Activated CD4-positive, alpha-beta T cell treated with anti-CD3 and anti-CD28 coated beads for 36 hours (primary cell): ENCODE results near the gene GXYLT2. TPM values are rescaled to one million over a fixed set of nuclear protein-coding genes. Genes with fewer than 3 reads are reported as not detected.

Experiments used
- ATAC-seq: fragments of 200-7000 bp; cut with Tn5 transposase; one replicate; pipeline ENCODE4 v1.10.0; 2021; ENCODE audit warnings: mild to moderate bottlenecking, moderate library complexity
- CTCF ChIA-PET: fragments of 350-600 bp; sonication (Branson Sonifier 250); formaldehyde crosslinking; loops from one replicate; lab custom pipeline; 2021; ENCODE audit warnings: antibody characterized with exemption; lab: Charles Lee
- POLR2A ChIA-PET: fragments of 350-600 bp; sonication (Branson Sonifier 250); formaldehyde crosslinking; loops from one replicate; lab custom pipeline; 2021; ENCODE audit warnings: antibody characterized with exemption, inconsistent platforms; lab: Charles Lee
- DNase-seq: peaks from one replicate; pipeline ENCODE4 v3.0.0-alpha.2; 2020
- H3K27ac Mint-ChIP-seq: one replicate; pipeline ENCODE4 v1.8.0; 2021; ENCODE audit warnings: mixed read lengths
- H3K27me3 Mint-ChIP-seq: one replicate; pipeline ENCODE4 v1.8.0; 2021; ENCODE audit warnings: mixed read lengths
- H3K36me3 Mint-ChIP-seq: one replicate; pipeline ENCODE4 v1.8.0; 2021; ENCODE audit warnings: low read depth, mixed read lengths
- H3K4me1 Mint-ChIP-seq: one replicate; pipeline ENCODE4 v1.8.0; 2021; ENCODE audit warnings: mixed read lengths
- H3K4me3 Mint-ChIP-seq: one replicate; pipeline ENCODE4 v1.8.0; 2021; ENCODE audit warnings: mild to moderate bottlenecking, moderate library complexity, mixed read lengths
- H3K9me3 Mint-ChIP-seq: one replicate; pipeline ENCODE4 v1.8.0; 2021; ENCODE audit warnings: low read depth, mixed read lengths
- intact Hi-C, 2 experiments: fragments of 100-400 bp; cut with DNase I in 1 of 2; cut with micrococcal nuclease in 1 of 2; formaldehyde crosslinking; loops; one replicate each; pipeline versions ENCODE4 v1.14.2 to v1.15.1; 2022 to 2024; cut with DNase I, micrococcal nuclease
- total RNA-seq, 2 experiments: library from RNA; stranded (reverse); gene quantifications; one replicate each; pipeline ENCODE4 v1.2.3, GENCODE V29; 2021

GXYLT2 gene
- total RNA-seq, 2 experiments from 2014 or later = 0.07 TPM; not detected in 1

DNA sequence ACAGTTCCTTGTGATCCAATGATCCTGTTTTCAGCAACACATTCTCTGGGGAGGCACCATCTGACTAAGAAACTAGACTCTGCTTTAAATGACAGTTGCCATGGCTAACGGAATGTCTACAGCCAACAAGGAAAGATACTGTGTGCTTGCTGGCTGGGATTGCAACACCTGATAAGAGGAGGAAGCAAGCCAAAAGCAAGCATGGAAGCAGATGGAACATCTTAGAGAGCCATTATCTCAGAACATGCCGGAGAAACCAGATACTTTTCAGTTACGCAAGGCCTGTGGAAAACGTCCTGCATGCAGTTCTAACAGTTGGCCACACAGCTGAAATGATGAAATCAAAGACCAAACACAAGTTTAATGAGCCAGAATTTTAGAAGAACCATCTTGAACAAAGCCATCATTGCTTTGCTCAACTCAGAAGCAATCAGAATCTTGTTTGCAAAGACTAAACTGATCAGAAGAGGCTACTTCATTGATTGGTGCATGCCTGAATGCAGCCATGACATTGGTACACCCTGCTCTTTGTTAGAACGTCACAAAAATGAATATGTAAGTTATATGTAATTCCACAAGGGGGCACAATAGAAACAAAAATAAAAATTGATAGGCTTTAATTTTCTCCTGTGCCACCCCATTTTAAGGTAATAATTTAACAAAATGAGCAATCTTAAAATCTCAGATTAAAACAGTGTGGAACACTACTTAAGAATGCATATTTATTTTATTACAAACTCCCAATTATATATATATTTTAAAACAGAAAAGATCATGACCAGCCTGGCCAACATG lies 50.8 kb downstream of the GXYLT2 start:
- intact Hi-C loops = loop anchor here (1.0 to 10.0 kb wide), 6 partner anchors 38 to 566 kb away; partner anchors contain the start of gene PPP4R2 (in 1 of the 2)
- Mint-ChIP-seq H3K4me3 (no peak overlapping the region), H3K36me3 (no peaks in the 10 kb centered on the region), H3K27ac (no peak overlapping the region), H3K9me3 (no peaks in the 10 kb centered on the region), H3K4me1 (no peaks in the 10 kb centered on the region), H3K27me3 (no peaks in the 10 kb centered on the region)
- ChIA-PET CTCF (interaction anchor here (0.6 to 10.8 kb wide), 11 partner anchors 9 to 149 kb away, joined by 3 to 163 read pairs (median 4); no protein-coding TSS in a partner anchor), POLR2A (no interaction called here)
- ATAC-seq (peak; percentile 98), DNase-seq (peak; percentile 44)

GRCh38 chr3:72941245-72941644 lies 53.4 kb downstream of the GXYLT2 start:
- Mint-ChIP-seq H3K4me1 (peaks cover 6% of the 10 kb centered on the region), H3K36me3 (no peaks in the 10 kb centered on the region), H3K4me3 (no peak overlapping the region), H3K27me3 (no peaks in the 10 kb centered on the region), H3K27ac (no peak overlapping the region), H3K9me3 (no peaks in the 10 kb centered on the region)
- ATAC-seq (no peak), DNase-seq (no peak)
- ChIA-PET POLR2A (no interaction called here), CTCF (interaction anchor here (1.1 to 10.8 kb wide), 5 partner anchors 10 to 145 kb away, joined by 3 to 163 read pairs (median 4); no protein-coding TSS in a partner anchor)
- intact Hi-C loops = no loop called here

DNA sequence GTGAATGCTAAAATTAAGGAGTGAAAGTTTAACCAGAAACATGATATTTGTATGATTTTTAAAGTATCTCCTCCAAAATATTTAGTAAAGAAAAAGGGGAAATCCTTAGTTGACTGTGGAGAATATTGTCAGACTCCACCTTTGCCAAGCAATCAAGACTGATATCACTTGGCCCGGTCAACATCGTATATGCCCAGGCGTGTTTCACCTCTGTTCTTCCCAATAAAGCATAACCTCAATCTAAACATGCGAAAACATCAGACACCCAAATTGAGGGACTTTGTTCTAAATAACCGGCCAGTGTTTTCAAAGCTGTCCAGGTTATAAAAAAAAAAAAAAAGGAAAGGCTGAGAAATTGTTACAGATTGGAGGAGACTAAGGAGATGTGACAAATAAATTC lies 54.6 kb downstream of the GXYLT2 start:
- DNase-seq = no peak
- CTCF ChIA-PET = interaction anchor here (0.7 to 10.8 kb wide), 3 partner anchors 57 to 128 kb away, joined by 3 to 163 read pairs (median 8); no protein-coding TSS in a partner anchor
- H3K4me3 Mint-ChIP-seq = no peak overlapping the region
- no peaks in the 10 kb centered on the region for H3K9me3 Mint-ChIP-seq
- H3K4me1 Mint-ChIP-seq = peaks cover 6% of the 10 kb centered on the region
- no peaks in the 10 kb centered on the region for H3K36me3 Mint-ChIP-seq
- no peak overlapping the region for H3K27ac Mint-ChIP-seq
- H3K27me3 Mint-ChIP-seq = no peaks in the 10 kb centered on the region
- intact Hi-C loops = no loop called here
- ATAC-seq = no peak
- POLR2A ChIA-PET = interaction anchor here (0.7 kb wide), 1 partner anchor 114 kb away, joined by 4 read pairs; no protein-coding TSS in a partner anchor

DNA sequence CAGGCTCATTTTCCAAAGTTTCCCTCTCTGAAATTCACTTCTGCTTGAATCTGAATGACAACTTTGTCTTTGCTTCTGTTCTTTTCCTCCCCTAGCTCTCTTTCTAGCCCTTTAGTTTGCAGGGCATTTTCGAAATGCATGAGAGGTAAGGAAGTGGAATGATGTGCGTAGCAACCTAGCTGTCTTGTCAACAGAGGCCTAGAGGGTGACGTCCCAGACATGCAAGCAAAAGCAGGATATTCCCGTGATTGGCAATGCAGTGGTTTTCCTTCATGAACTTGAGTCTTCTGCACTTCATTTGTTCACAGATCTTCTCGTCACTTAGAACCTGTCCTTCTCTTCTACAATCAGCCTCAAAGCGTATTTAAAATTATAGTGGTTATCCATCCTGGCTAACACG lies 56.9 kb downstream of the GXYLT2 start:
- ChIA-PET CTCF (interaction anchor here (10.8 kb wide), 1 partner anchor 112 kb away, joined by 163 read pairs; no protein-coding TSS in a partner anchor), POLR2A (no interaction called here)
- no peaks in the 10 kb centered on the region for H3K36me3 Mint-ChIP-seq
- peaks cover 6% of the 10 kb centered on the region for H3K4me1 Mint-ChIP-seq
- H3K27ac Mint-ChIP-seq = no peak overlapping the region
- intact Hi-C loops = no loop called here
- H3K27me3 Mint-ChIP-seq = no peaks in the 10 kb centered on the region
- DNase-seq (no peak), ATAC-seq (no peak)
- H3K4me3 Mint-ChIP-seq = no peak overlapping the region
- no peaks in the 10 kb centered on the region for H3K9me3 Mint-ChIP-seq

DNA sequence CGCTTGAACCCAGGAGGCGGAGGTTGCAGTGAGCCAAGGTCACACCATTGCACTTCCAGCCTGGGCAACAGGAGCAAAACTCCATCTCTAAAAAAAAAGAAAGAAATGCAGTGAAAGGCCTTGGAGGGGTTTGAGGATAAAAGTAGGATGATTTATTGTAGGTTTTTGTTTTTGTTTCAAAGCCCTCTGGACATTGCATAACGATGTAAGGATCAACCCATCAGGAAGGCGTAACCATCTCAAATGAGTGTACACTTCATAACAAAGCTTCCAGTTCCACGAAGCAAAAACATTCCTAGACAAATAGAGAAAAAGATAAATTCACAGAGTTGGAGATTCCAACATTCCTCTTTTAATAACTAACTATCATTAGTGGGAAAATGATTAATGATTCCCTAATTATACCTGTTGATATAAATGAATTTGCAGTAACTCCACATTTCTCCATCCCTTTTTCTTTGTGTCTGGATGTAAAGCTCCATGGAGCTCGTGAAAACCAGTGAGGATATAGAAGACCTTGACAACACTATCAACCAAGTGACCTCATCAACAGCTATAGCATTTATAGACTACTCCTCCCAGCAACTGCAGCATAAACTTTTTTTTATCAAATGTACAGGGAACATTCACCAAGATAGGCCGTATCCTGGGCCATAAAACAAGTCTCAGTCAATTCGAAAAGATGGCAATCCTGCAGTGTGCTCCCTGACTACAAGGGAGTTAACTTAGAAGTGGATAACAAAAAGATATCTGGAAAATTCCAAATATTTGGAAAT lies 60.1 kb downstream of the GXYLT2 start:
- Mint-ChIP-seq H3K4me1 (peaks cover 20% of the 10 kb centered on the region), H3K9me3 (no peaks in the 10 kb centered on the region), H3K4me3 (no peak overlapping the region), H3K36me3 (no peaks in the 10 kb centered on the region), H3K27ac (no peak overlapping the region), H3K27me3 (no peaks in the 10 kb centered on the region)
- POLR2A ChIA-PET = no interaction called here
- ATAC-seq (no peak), DNase-seq (no peak)
- intact Hi-C loops = no loop called here
- CTCF ChIA-PET = interaction anchor here (1.4 to 10.8 kb wide), 2 partner anchors 9 to 108 kb away, joined by 5 to 163 read pairs; no protein-coding TSS in a partner anchor

DNA sequence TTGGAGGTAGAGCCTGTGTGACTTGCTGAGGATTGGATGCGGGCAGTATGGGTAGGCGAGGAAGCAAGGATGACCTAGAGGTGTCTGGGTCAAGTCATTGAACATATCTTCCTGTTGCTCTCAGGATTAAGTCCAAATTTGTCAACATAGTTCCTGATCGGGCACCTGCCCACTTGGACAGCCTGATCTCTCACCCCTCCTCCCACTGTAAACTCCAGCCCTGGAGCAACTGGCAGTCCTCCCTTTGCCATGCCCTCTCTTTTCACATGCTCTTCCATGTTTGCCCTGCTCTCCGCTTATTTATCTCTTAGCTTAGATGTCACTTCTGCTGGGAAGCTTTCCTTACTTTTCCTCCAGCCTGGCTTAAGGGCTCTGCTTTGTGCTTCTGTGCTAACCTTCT lies 61.2 kb downstream of the GXYLT2 start:
- Mint-ChIP-seq H3K36me3 (no peaks in the 10 kb centered on the region), H3K4me1 (peaks cover 20% of the 10 kb centered on the region), H3K27ac (no peak overlapping the region), H3K27me3 (no peaks in the 10 kb centered on the region), H3K9me3 (no peaks in the 10 kb centered on the region), H3K4me3 (no peak overlapping the region)
- ATAC-seq = no peak
- DNase-seq = no peak
- intact Hi-C loops = no loop called here
- POLR2A ChIA-PET = no interaction called here
- CTCF ChIA-PET = interaction anchor here (0.9 kb wide), 1 partner anchor 107 kb away, joined by 5 read pairs; no protein-coding TSS in a partner anchor

DNA sequence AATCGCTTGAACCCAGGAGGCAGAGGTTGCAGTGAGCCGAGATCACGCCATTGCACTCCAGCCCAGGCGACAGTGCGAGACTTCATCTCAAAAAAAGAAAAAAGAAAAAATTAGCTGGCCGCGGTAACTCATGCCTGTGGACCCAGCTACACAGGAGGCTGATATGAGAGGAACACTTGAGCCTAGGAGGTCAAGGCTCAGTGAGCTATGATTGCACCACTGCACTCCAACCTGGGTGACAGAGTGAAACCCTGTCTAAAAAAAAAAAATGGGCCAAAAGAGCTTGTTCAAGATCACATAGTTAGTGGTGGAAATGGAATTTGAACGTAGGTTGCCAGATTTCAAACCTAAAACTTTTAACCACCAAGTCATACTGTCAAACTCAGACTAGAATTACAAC lies 62.5 kb downstream of the GXYLT2 start:
- Mint-ChIP-seq H3K4me1 (peaks cover 18% of the 10 kb centered on the region), H3K36me3 (no peaks in the 10 kb centered on the region)
- POLR2A ChIA-PET = no interaction called here

DNA sequence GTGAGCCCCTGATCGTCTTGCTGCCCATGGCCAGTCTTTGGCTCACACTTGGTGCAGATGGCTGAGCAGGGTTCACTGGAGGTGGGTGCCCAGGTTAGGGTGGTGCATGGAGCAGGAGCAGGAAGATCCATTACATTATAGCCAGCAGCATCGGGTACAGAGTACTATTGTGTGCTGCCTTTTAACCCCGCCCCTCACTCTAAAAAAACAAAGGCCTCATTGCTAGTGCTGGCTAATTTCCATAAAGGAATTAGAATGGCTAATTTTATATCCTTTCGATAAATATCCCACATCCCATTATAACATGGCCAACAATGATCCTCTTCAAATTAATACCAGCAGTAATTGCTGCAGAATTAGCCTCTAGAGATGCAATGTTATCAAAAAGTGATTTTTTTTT lies 63.0 kb downstream of the GXYLT2 start:
- CTCF ChIA-PET = interaction anchor here (1.0 kb wide), 3 partner anchors 60 to 105 kb away, joined by 3 to 5 read pairs (median 3); no protein-coding TSS in a partner anchor
- no peaks in the 10 kb centered on the region for H3K36me3 Mint-ChIP-seq
- DNase-seq = no peak
- intact Hi-C loops = loop anchor here in 1 of 2 experiments (2.0 kb wide), 1 partner anchor 26 kb away; no protein-coding TSS in a partner anchor
- no peak overlapping the region for H3K27ac Mint-ChIP-seq
- peaks cover 14% of the 10 kb centered on the region for H3K4me1 Mint-ChIP-seq
- H3K27me3 Mint-ChIP-seq = no peaks in the 10 kb centered on the region
- POLR2A ChIA-PET = no interaction called here
- no peaks in the 10 kb centered on the region for H3K9me3 Mint-ChIP-seq
- no peak overlapping the region for H3K4me3 Mint-ChIP-seq
- ATAC-seq = no peak

More for the DNA sequence above, 62.5 kb downstream of the GXYLT2 start:
- intact Hi-C loops = loop anchor here in 1 of 2 experiments (2.0 kb wide), 1 partner anchor 26 kb away; no protein-coding TSS in a partner anchor
- ATAC-seq (no peak), DNase-seq (no peak)
- Mint-ChIP-seq H3K27me3 (no peaks in the 10 kb centered on the region), H3K27ac (no peak overlapping the region), H3K4me3 (no peak overlapping the region), H3K9me3 (no peaks in the 10 kb centered on the region)
- CTCF ChIA-PET = interaction anchor here (1.0 kb wide), 3 partner anchors 60 to 106 kb away, joined by 3 to 5 read pairs (median 3); no protein-coding TSS in a partner anchor

DNA sequence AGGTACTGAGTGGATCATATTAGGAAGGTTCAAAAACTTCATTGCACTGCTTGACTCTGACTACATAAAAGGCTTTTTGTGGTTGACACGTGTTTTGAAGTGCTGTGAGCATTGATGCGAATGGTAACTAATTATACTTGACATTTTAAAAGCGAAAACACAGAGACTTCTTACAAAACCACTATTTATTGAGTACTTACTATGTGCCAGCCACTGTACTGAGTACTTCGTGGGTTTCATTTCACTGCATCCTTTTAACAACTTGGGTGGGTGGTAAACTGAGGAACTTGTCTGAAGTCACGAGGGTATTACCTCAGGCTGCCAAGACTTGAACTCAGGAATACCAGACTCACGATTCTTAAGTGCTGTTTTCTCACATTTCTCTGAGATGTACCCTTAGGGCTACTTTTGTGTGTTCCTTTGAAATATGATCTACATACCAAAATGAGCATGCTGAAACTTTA lies 63.4 kb downstream of the GXYLT2 start:
- ChIA-PET CTCF (interaction anchor here (0.6 to 0.9 kb wide), 2 partner anchors 135 to 602 kb away, joined by 3 to 6 read pairs; no protein-coding TSS in a partner anchor), POLR2A (no interaction called here)
- DNase-seq (no peak), ATAC-seq (peak; percentile 86)
- Mint-ChIP-seq H3K27ac (no peak overlapping the region), H3K27me3 (no peaks in the 10 kb centered on the region), H3K4me1 (peaks cover 14% of the 10 kb centered on the region), H3K36me3 (no peaks in the 10 kb centered on the region), H3K9me3 (no peaks in the 10 kb centered on the region), H3K4me3 (no peak overlapping the region)
- intact Hi-C loops = loop anchor here in 1 of 2 experiments (2.0 kb wide), 1 partner anchor 26 kb away; no protein-coding TSS in a partner anchor

GRCh38 chr3:72953325-72953956 lies 65.6 kb downstream of the GXYLT2 start:
- no peaks in the 10 kb centered on the region for H3K9me3 Mint-ChIP-seq
- H3K36me3 Mint-ChIP-seq = no peaks in the 10 kb centered on the region
- intact Hi-C loops = no loop called here
- no peak for ATAC-seq
- ChIA-PET CTCF (interaction anchor here (0.6 to 1.3 kb wide), 3 partner anchors 14 to 103 kb away, joined by 3 to 4 read pairs (median 3); no protein-coding TSS in a partner anchor), POLR2A (no interaction called here)
- no peak overlapping the region for H3K27ac Mint-ChIP-seq
- no peaks in the 10 kb centered on the region for H3K27me3 Mint-ChIP-seq
- no peak for DNase-seq
- peaks cover 14% of the 10 kb centered on the region for H3K4me1 Mint-ChIP-seq
- no peak overlapping the region for H3K4me3 Mint-ChIP-seq
